ENCODE measurements around the gene LRRC3.
A peak's percentile ranks its signal among the peaks of the same experiment; 100 is the strongest.
"Not testable (repeated sequence)": the region's sequence is repeated elsewhere in the genome, so short reads cannot be mapped to it uniquely, and the experiment has no call there.

Gene LRRC3

GRCh38 chr21:44478124-44478800 is 23.0 kb downstream of the LRRC3 start:
- DNase-seq (ENCODE audit: low read depth) = no peak

DNA sequence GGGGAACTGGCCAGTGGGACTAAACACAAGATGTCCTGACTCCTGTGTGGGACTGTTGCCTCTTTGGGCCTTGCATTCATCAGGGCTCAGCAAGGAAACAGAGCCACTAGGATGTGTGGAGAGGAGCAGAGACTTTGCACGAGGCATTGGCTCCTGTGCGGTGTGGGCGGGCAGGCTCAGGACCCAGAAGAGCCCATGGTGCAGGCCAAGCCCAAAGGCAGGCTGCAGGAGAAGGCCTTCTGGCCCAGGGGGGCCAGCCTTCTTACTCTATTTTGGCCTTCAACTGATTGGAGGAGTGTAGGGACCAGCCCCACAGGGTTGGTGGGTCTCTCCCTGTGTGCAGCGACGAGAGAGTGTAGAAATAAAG is 23.5 kb downstream of the LRRC3 start:
- no peak for DNase-seq (ENCODE audit: low read depth)

GRCh38 chr21:44479556-44480199 is 24.4 kb downstream of the LRRC3 start:
- not testable (repeated sequence) for DNase-seq (ENCODE audit: low read depth)

DNA sequence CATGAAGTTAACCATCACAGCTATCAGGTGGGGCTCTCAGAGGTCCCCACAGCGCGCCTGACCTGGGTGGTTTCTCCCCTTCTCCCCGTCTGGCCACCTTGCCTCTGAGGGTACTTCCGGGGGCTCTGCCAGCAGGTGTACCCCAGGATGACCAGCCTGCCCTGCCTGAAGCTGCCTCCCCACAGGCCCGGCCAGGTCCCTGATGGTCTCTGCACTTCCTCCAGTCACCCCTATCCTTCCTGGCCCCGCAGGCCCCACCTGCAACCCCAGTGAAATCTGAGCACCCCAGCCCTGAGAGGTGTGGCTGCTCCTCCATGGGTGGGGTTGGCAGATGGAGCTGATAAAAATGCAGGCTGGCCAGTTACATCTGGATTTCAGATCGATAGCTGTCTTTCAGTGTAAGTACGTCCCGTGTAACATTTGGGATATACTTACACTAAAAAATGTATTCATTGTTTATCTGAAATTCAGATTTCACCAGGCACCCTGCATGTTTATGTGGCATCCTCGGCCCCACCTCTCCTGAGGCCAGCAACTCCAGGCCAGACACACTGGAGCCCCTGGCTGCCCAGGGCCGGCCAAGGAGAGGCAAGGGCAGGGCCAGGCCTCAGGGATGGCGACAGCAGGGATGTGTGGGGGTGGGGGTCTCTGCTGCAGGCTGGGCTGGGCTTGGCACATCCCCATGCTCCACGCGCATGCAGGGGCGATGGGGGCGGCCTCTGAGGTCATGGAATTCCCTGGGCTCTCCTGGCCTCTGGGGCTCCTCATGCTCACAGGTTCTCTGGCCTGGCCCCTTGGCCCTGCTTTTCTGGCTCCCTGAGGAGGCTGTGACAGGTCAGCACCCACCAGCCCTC is 25.1 kb downstream of the LRRC3 start:
- no peak for DNase-seq (ENCODE audit: low read depth)

DNA sequence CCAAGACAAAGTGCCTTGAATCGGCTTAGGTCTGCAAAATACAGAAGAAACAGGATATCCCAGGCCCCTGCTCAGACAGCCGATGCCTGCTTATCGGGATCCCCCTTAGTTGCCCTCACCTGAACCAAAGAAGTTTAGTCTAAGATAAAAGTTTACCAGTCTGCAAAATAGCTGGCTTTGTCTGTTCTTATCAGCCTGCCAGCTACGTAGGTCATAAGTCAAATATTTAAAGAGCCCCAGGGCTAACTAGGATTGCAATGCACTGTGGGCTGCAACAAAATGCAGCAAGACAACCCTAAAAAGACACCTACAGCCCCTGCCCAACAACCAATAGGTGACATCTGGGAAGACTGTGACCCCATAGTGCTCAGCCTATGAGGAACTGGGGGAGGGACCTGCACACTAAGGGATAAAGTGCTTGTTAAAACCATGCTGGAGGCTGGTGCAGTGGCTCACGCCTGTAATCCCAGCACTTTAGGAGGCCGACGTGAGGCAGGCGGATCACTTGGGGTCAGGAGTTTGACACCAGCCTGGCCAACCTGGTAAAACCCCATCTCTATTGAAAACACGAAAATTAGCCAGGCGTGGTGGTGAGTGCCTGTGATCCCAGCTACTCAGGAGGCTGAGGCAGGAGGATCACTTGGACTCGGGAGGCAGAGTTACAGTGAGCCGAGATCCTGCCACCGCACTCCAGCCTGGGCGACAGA is 27.4 kb downstream of the LRRC3 start:
- no peak for DNase-seq (ENCODE audit: low read depth)

GRCh38 chr21:44483288-44484237 is 28.3 kb downstream of the LRRC3 start:
- DNase-seq (ENCODE audit: low read depth) = no peak

DNA sequence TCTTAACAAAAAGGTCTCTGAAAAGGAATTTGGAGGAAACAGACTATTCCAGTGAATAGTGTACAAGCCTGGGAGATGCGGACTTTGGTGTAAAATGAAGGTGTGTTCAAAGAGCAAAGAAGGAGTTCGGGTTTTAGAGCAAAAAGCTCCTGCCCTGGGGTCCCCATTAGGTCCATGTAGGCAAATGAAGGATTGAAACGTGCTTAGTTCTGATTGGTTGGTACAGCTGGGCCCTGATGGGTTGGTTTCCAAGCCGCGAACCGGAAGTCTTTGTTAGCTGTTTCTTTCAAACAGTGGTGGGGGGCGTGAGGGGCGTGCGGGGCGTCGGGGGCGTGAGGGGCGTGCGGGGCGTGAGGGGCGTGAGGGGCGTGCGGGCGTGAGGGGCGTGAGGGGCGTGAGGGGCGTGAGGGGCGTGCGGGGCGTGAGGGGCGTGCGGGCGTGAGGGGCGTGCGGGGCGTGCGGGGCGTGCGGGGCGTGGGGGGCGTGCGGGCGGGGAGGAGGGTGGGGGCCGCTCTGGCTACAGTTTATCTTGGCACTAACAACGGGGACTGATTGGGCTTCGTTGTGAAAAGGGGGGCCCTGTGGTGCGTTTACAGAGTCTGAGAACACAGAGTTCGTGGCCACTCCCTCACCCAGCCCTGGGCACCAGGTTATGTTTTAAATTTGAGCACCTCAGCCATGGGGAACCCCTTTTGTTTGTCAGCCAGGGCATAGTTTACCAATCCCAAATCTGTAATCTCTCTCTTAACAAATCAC is 29.4 kb downstream of the LRRC3 start:
- DNase-seq (ENCODE audit: low read depth) = no peak

DNA sequence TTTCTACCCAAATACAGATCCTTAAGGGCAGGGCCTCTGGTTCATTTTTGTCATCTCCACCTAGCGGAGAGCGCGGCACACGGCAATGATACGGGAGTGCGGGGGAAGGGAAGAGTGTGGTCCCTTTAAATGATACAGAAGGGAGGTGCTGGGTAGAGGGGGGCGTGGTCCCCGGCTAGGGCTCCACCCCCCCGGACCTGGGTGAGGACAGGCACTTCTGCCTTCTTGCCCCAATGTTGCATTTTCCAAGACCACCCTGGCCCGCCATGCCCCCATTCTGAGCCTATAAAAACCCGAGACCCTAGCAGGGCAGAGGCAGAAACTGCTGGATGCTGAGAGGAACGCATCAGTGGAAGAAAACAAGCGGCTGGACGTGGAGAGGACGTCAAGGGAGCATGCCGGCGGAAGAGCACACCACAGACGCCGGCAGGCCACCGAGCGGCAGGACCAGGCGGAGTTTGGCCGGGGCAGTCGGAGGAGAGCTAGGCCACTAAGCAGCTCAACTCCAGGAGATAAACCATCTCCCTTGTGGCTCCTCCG is 30.0 kb downstream of the LRRC3 start:
- no peak for DNase-seq (ENCODE audit: low read depth)

- DNase-seq (ENCODE audit: low read depth) = no peak
These were observed 30.5 kb downstream of the LRRC3 start for GRCh38 chr21:44485796-44486195.

DNA sequence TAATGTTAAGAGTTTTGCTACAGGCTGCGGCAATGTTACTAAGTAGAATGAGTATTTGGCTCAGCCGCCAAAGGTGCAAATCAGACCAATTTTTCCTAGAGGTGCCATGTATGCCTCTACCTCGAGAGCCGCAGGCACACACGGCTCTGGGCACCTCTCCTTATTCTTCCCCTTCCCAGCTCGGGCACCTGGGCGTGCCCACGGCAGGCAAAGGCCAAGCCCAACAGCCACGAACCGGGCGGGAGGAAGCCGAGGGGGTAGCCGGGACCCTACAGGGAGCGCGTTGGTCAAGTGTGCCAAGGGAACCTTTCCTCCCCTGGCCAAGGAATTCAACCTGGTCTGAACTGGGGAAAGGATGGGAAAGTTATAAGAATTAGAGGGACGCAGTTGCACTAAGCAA is 31.0 kb downstream of the LRRC3 start:
- no peak for DNase-seq (ENCODE audit: low read depth)

DNA sequence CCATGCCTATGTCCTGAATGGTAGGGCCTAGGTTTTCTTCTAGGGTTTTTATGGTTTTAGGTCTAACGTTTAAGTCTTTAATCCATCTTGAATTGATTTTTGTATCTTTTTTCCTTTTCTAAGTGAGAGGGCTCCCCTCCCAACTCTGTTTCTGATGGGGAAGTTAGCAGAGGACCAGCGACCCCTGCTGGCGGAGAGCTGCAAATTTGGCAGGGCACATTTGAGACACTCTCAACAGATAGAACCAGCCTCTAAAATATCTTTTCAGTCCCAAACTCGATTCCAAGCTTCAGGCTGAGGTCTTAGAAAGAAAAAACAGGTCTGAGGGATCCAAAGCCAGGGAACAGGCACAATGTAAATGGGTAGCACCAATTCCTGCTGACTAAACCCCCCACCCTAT is 32.5 kb downstream of the LRRC3 start:
- DNase-seq (ENCODE audit: low read depth) = peak; percentile 32

GRCh38 chr21:44489962-44490361 is 34.7 kb downstream of the LRRC3 start:
- DNase-seq (ENCODE audit: low read depth) = no peak

DNA sequence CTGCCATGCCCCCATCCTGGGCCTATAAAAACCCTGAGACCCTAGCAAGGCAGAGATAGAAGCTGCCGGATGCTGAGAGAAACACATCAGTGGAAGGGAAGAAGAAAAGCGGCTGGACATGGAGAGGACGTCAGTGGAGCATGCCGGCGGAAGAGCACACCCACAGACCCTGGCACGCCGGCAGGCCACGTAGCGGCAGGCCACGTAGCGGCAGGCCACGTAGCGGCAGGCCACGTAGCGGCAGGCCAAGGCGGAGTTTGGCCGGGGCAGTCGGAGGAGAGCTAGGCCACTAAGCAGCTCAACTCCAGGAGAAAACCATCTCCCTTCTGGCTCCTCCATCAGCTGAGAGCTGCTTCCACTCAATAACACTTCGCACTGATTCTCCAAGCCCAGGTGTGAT is 35.1 kb downstream of the LRRC3 start:
- DNase-seq (ENCODE audit: low read depth) = no peak

GRCh38 chr21:44490816-44491215 is 35.5 kb downstream of the LRRC3 start:
- no peak for DNase-seq (ENCODE audit: low read depth)

- no peak for DNase-seq (ENCODE audit: low read depth)
These were observed 37.5 kb downstream of the LRRC3 start for GRCh38 chr21:44492567-44493385.

DNA sequence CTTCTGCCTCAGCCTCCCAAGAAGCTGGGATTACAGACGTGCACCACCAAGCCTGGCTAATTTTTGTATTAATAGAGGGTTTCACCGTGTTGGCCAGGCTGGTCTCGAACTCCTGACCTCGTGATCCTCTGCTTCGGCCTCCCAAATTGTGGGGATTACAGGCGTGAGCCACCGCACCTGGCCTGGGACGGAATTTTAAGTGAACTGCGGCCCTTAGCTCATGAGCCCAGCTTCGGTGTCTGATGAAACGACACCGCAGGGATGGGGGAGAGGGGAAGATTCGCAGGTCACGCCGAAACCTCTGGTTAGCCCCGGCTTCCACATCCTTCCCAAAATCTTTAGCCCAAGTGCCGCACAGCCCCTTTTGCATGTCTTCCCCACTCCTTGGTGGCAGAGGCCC is 39.1 kb downstream of the LRRC3 start:
- DNase-seq (ENCODE audit: low read depth) = no peak

DNA sequence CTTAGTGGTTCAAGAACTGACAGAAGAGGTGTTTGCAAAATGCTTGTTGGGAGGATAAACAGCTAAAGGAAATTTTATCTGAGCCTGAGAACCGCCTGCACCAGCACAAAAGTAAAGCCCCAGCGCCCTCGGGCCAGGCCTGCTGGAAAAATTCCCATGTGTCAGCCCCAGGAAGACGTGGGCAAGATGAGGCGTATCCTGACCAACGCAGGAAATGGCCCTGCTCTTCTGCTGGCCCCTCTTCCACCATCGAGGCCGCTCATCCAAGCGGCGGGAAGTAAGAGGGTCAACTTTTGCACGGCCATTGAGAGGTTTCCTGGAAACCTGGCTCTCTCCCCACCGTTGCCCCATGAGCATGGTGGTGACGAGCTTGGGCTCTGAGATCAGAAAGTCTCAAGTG is 39.6 kb downstream of the LRRC3 start:
- no peak for DNase-seq (ENCODE audit: low read depth)

GRCh38 chr21:44495611-44496563 is 40.6 kb downstream of the LRRC3 start:
- no peak for DNase-seq (ENCODE audit: low read depth)

Measured in stimulated activated CD8-positive, alpha-beta memory T cell treated with anti-CD3 and anti-CD28 coated beads, Interleukin-15, amount 100 ng/mL, for 24 hours (primary cell).